Osteocyte (in vitro differentiated cells): ENCODE data around the gene HSPB8. TPM values are rescaled to one million over a fixed set of nuclear protein-coding genes. Genes with fewer than 3 reads are reported as not detected.

Source experiments
- DNase-seq: peaks from one replicate; pipeline ENCODE4 v3.0.0; 2021; ENCODE audit warnings: mixed read lengths; ENCODE audit not compliant: unreplicated experiment; ENCODE audit errors: extremely low spot score
- H3K27ac Mint-ChIP-seq: one replicate; pipeline ENCODE4 v1.8.0; 2021; ENCODE audit warnings: mild to moderate bottlenecking, mixed read lengths; ENCODE audit not compliant: unreplicated experiment
- H3K27me3 Mint-ChIP-seq: one replicate; pipeline ENCODE4 v1.8.0; 2021; ENCODE audit warnings: mixed read lengths; ENCODE audit not compliant: unreplicated experiment
- H3K36me3 Mint-ChIP-seq: one replicate; pipeline ENCODE4 v1.8.0; 2021; ENCODE audit warnings: mixed read lengths; ENCODE audit not compliant: unreplicated experiment
- H3K4me1 Mint-ChIP-seq: one replicate; pipeline ENCODE4 v1.8.0; 2021; ENCODE audit warnings: mixed read lengths; ENCODE audit not compliant: unreplicated experiment
- H3K4me3 Mint-ChIP-seq: one replicate; pipeline ENCODE4 v1.8.0; 2021; ENCODE audit warnings: mild to moderate bottlenecking, moderate library complexity, mixed read lengths; ENCODE audit not compliant: unreplicated experiment
- H3K9me3 Mint-ChIP-seq: one replicate; pipeline ENCODE4 v1.8.0; 2021; ENCODE audit warnings: mixed read lengths; ENCODE audit not compliant: unreplicated experiment
- total RNA-seq: library from RNA; stranded (reverse); gene quantifications from 2 replicates; pipeline ENCODE4 v1.2.1, GENCODE V29; 2021
- TF ChIP-seq, protein P1 (sequence below): fragments of 200-600 bp; sonication (generic); IDR thresholded peaks from 2 replicates; pipeline ENCODE4 v1.5.0; 2021; ENCODE audit warnings: antibody characterized with exemption, mild to moderate bottlenecking, moderate library complexity

Gene HSPB8
- total RNA-seq, 1 donor from 2014 or later = 2.0 TPM

DNA sequence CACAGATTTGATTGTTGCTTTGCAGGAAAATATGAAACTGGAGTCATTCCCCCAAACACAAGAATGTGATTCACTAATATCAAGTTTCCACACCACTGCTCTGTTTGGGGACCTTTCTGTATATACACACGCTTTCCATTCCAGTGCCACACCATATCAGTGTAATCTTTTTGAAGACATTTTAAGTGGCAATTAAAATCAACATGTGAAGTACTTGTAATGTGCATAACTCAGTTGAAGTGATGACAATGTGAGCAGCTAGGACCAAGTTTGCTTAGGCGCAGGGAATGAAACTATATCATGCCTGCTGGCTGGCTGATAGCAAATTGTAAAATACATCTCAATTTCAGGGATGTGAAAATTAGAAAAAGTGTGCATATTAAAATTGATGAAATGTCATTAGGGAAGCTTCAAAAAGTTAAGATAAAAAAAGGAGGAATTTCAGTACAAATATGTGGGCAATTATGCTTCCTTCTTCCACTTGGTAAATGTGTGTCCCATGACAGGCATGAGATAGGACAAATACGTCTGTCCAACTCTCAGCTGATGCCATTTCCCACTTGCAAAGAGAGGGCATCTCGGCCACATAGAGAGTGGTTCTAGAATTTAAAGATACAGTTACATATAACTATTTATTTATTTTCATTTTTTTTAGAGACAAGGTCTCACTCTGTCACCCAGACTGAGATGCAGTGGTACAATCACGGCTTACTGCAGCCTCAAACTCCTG is 43.7 kb downstream of the HSPB8 start:
- no peak overlapping the region for H3K4me3 Mint-ChIP-seq
- H3K36me3 Mint-ChIP-seq = no peaks in the 10 kb centered on the region
- TF ChIP-seq, protein P1, sequence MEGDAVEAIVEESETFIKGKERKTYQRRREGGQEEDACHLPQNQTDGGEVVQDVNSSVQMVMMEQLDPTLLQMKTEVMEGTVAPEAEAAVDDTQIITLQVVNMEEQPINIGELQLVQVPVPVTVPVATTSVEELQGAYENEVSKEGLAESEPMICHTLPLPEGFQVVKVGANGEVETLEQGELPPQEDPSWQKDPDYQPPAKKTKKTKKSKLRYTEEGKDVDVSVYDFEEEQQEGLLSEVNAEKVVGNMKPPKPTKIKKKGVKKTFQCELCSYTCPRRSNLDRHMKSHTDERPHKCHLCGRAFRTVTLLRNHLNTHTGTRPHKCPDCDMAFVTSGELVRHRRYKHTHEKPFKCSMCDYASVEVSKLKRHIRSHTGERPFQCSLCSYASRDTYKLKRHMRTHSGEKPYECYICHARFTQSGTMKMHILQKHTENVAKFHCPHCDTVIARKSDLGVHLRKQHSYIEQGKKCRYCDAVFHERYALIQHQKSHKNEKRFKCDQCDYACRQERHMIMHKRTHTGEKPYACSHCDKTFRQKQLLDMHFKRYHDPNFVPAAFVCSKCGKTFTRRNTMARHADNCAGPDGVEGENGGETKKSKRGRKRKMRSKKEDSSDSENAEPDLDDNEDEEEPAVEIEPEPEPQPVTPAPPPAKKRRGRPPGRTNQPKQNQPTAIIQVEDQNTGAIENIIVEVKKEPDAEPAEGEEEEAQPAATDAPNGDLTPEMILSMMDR = no peak
- no peak overlapping the region for H3K27ac Mint-ChIP-seq
- peaks cover 15% of the 10 kb centered on the region for H3K27me3 Mint-ChIP-seq
- no peaks in the 10 kb centered on the region for H3K9me3 Mint-ChIP-seq
- H3K4me1 Mint-ChIP-seq = no peaks in the 10 kb centered on the region
- DNase-seq = no peak

DNA sequence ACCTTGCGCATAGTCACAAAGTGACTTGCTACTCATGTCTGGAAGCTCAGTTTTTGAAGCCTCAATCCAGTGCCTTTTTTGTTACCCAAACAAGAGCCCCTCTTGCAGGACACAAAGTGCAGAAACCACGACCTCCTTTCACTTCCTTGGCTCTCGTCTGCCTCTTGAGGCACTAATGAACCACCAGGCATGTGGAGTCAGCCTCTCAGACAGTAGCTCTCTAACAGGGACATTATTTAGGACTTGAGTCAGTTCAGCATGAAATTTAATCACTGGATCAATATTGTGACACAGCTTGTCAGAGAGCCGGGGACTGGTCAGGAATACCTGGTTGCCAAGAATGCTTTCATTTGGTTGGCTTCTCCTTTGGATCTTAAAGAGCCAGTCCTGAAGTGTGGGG is 46.7 kb downstream of the HSPB8 start:
- TF ChIP-seq, protein P1 = no peak

DNA sequence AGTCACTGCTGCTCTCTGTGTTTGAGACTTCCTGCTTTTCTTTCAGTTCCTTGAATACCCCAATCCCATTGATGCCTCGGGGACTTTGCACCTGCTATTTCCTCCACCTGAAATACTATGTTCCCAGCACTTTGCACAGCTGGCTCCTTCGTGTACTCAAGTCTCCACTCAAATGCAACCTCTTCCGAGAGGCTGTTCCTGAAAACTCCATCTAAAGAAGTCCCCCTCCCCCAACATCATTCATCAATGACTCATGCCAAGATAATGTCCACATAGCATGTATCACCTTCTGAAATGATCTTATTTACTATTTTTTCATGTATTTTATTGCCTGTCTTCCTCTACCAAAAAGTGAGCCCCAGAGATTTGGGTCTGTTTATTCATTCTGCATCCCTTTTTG is 48.6 kb downstream of the HSPB8 start:
- Mint-ChIP-seq H3K36me3 (no peaks in the 10 kb centered on the region), H3K4me1 (no peaks in the 10 kb centered on the region), H3K27me3 (peaks cover 1% of the 10 kb centered on the region), H3K27ac (no peak overlapping the region), H3K4me3 (no peak overlapping the region), H3K9me3 (no peaks in the 10 kb centered on the region)
- DNase-seq = no peak
- TF ChIP-seq, protein P1 = no peak

More for the DNA sequence above, 46.7 kb downstream of the HSPB8 start:
- H3K4me1 Mint-ChIP-seq = no peaks in the 10 kb centered on the region
- no peak overlapping the region for H3K4me3 Mint-ChIP-seq
- H3K27me3 Mint-ChIP-seq = peaks cover 6% of the 10 kb centered on the region
- H3K9me3 Mint-ChIP-seq = no peaks in the 10 kb centered on the region
- no peak for DNase-seq
- H3K36me3 Mint-ChIP-seq = no peaks in the 10 kb centered on the region
- no peak overlapping the region for H3K27ac Mint-ChIP-seq

DNA sequence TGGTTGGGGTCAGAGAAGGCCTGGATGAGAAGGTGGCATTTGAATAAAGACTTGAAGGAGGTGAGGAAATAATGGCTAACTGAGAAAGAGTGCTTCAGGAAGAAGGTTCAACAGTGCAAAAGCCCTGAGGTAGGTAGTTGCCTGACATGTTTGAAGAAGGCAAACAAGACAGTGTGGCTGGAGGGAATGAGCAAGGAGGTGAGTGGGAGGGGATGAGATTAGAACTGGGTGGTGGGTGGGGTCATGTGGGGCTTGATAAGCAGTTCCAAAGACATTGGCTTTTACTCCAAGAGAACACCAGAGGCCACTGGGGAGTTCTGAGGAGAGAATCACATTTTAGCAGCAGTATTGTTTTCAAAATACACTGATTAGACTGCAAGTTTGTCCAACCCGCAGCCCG is 50.5 kb downstream of the HSPB8 start:
- H3K27ac Mint-ChIP-seq = no peak overlapping the region
- H3K9me3 Mint-ChIP-seq = no peaks in the 10 kb centered on the region
- no peak for DNase-seq
- no peak overlapping the region for H3K4me3 Mint-ChIP-seq
- TF ChIP-seq, protein P1 = no peak
- H3K4me1 Mint-ChIP-seq = no peaks in the 10 kb centered on the region
- no peaks in the 10 kb centered on the region for H3K36me3 Mint-ChIP-seq
- H3K27me3 Mint-ChIP-seq = no peaks in the 10 kb centered on the region

DNA sequence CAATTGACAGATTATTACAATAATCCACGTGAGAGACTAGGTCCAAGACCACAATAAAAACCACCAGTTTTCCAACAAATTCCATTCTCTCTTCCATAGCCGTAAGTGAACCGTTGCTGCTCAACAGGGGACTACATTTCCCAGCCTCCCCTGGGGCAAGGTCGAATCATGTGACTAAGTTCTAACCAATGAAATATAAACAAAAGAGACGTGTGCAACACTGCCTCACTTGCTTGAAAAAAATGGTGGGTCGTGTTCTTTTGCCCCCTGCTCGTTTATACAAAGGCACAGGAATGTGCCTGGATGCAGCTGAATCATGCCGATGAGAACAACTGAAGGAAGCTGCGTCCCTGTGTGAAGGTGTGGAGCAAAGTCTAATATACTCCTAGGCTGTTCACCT is 51.1 kb downstream of the HSPB8 start:
- Mint-ChIP-seq H3K4me3 (peak overlapping the region; percentile 26), H3K4me1 (no peaks in the 10 kb centered on the region), H3K27me3 (no peaks in the 10 kb centered on the region), H3K27ac (no peak overlapping the region), H3K36me3 (no peaks in the 10 kb centered on the region), H3K9me3 (no peaks in the 10 kb centered on the region)
- TF ChIP-seq, protein P1 = no peak
- no peak for DNase-seq
